GM18909 (cell line): ENCODE results near the gene STEAP3.
A peak's percentile ranks its signal among the peaks of the same experiment; 100 is the strongest.
"Not testable (repeated sequence)": the region's sequence is repeated elsewhere in the genome, so short reads cannot be mapped to it uniquely, and the experiment has no call there.

Experiments
- ATAC-seq: cut with Tn5 transposase; IDR thresholded peaks from one replicate; pipeline ENCODE4 v1.9.1; 2021; ENCODE audit warnings: mild to moderate bottlenecking; ENCODE audit not compliant: unreplicated experiment, poor library complexity

The STEAP3 gene

DNA sequence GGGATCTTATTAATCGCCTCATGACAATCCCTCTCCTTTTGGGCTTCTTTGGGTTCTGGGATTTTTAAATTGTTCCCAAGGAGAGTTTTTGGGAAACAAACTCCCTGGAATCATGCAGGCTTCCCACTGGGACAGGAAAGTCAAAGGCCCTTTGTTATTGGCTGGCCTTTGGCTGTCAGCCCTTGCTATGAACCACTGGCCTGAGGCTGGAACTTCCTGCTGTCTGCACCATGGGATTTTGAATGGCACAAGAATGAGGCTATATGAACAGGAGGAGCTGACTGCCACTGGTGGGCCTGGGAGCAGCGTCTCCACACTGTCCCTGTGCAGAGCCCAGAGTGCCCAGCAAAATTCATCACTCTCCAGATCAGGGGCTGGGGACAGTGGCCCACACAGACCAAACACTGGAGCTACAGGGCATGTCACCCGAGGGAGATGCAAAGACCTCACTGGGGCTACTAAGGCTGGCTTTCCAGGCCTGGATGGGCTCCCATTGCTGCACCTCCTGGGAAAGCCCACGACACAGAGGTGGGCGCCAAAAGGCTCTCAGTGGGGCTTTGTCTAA, 35.7 kb downstream of the STEAP3 start:
- ATAC-seq = no peak

DNA sequence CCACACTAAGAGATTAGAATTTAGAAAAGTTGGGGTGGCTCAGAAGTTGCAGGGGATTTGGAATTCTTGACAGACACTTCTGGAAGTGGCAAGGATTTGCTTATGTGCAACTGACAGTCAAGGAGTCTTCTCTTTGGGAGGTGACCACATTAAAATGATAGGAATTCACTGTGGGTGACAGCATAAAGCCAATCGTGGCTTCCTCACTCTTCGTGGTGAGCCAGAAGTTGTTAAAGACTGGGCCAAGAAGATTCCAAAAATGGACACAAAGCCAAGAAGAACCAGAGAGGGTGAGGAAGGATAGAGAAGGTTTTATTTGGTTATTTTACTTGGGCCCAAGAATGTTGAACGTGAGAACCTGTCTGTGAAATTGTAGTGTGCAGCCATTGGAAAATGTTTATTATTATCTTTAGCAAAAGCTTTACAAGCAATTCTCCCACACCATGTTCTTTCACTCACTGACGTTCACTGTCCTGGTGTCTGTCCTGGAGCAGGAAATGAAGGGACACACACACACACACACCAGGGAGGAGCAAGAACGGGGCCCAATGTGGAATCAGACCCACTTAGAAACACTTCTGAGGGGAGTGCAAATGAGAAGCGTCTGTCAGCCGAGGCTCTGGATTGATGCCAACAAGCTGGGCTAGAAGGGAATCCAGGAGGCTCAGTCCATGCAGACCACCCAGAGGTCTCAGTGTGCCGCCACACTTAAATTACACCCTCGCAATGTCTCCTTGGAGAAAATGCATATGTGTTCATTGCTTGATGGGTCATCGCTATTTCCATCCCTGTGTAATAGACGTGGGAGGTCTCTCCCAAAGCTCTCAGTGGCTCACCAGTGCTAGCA, 37.2 kb downstream of the STEAP3 start:
- ATAC-seq = no peak

DNA sequence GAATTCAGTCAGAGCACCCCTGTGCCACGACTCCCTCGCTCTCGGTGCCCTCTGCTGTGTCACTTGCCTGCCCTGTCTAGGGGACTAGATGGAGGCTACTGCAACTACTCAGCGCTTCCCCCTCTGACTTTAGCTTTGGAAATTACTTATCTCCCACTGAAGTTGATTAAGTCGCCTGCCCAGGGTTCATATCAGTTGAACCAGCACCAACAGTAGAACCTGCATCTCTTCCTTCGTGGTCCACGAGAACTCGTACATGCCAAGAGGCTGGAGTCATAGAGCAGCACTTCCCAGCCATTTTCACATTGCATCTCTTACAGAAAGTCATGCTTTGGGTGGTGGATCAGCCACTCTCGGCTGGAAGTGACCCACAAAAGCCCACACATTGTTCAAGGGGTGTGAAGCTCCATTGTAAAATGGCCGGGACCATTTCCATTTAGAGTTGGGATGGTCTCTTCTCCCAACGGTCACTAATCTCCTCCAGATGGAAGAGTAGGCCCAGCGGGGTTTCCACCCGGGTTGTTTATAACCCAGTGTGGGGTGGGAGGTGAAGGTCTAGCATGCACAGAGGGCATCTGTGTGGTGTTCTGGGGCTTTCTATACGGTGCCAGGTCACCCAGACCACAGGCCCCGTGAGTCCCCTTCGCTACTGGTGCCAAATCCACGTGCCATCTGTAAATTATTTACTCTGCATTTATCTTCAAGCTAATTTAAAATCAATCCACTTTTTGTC, 38.0 kb downstream of the STEAP3 start:
- ATAC-seq = no peak

DNA sequence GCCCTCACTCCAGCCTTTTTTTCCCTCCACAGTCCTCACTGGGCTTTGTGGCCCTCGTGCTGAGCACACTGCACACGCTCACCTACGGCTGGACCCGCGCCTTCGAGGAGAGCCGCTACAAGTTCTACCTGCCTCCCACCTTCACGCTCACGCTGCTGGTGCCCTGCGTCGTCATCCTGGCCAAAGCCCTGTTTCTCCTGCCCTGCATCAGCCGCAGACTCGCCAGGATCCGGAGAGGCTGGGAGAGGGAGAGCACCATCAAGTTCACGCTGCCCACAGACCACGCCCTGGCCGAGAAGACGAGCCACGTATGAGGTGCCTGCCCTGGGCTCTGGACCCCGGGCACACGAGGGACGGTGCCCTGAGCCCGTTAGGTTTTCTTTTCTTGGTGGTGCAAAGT, 39.4 kb downstream of the STEAP3 start:
- ATAC-seq = no peak

DNA sequence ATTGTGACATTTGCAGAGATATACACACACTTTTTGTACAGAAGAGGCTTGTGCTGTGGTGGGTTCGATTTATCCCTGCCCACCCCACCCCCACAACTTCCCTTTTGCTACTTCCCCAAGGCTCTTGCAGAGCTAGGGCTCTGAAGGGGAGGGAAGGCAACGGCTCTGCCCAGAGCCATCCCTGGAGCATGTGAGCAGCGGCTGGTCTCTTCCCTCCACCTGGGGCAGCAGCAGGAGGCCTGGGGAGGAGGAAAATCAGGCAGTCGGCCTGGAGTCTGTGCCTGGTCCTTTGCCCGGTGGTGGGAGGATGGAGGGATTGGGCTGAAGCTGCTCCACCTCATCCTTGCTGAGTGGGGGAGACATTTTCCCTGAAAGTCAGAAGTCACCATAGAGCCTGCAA, 40.0 kb downstream of the STEAP3 start:
- ATAC-seq = no peak

DNA sequence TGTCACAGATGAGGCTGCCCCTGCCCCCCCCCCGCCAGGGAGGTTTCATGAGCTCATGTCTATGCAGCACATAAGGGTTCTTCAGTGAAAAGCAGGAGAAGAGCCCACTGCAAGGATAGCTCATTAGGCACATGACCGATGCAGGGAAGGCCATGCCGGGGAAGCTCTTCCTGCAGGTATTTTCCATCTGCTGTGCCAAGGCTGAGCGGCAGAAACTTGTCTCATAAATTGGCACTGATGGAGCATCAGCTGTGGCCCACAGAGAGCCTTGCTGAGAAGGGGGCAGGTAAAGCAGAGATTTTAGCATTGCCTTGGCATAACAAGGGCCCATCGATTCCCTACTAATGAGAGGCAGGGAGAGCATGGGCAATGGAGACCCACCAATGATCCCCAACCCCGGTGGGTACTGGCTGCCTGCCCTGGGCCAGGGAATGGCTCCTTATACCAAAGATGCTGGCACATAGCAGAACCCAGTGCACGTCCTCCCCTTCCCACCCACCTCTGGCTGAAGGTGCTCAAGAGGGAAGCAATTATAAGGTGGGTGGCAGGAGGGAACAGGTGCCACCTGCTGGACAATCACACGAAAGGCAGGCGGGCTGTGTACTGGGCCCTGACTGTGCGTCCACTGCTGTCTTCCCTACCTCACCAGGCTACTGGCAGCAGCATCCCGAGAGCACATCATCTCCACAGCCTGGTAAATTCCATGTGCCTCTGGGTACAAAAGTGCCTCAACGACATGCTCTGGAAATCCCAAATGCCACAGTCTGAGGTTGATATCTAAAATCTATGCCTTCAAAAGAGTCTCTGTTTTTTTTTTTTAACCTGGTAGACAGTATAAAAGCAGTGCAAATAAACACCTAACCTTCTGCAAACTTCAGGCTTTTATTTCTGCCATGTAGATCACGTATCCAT, 41.4 kb downstream of the STEAP3 start:
- ATAC-seq = peak; percentile 96

DNA sequence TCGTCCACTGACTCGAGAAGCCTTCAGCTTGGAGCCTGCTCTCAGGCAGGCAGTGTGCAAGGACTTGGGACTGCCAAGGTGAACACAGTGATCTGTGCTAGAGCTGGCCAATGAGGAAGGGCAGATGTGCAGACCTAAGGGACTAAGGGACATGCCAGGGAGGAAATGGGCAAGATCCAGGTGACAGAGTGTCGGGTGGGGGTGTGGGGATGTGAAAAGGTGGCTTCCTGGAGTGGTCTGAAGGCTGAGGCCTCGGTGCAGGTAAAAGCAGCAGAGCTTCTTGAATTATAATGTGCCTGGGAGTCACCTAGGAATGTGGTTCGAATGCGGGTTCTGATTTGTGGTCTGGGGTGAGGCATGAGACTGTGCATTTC, 42.0 kb downstream of the STEAP3 start:
- no peak for ATAC-seq

DNA sequence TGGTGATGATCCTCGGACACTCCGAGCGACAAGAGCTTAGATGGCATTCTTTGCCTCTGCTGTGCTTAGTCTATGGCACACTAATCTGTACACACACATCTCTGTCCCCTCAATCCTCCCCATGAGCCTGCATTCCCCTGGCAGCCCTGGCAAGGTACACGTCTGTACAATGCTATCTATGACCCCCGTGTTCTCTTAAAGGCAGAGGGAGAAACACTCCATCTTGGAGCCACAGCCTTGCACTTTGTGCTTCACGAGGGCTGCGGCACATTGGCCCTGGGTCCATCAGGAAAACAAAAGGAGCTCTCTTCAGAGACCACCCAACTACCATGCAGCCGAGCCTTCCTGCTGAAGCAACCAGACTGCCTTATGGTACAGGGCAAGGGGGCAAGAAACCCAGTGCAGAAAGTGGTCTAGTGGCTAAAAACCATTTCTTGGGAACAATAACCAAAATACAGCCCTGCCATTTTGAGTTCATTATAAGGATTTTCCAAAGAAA, 42.5 kb downstream of the STEAP3 start:
- no peak for ATAC-seq

DNA sequence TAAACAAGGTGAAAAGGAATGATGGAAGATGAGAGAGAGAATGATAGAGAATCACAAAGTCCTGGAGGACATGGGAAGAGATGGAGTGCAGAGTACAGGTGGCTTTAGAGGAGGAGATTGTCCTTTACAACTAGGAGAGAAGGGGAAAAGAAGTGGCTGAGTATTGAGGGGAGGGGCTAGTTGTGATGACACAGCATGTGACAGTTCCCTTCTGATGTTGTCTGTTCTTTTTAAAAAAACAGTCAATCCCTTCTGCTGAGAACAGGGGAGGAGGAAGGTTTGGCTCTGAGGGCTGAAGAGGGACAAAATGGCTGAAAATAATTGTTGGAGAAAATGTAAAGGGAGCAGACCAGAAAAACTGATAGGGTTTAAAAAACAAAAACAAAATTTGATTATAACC, 44.0 kb downstream of the STEAP3 start:
- ATAC-seq = no peak

DNA sequence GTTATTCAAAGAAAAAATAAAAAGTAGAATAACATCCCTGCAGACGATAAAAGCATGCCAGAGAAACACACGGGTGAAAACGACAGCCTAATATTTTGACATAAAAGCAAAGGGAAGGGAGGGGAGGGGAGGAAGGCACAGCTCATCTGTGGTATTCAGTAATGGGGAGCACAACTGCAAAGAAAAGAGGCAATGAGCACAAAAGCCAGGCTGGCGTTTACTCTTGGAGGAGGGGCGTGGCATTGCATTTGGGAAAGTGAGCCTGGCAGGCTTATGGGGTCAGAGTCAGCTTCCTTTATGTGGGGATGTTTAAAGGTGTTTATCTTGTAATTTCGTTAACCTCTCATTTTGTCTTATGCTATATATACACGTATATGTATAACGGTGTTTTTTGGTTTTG, 53.2 kb downstream of the STEAP3 start:
- ATAC-seq = no peak

DNA sequence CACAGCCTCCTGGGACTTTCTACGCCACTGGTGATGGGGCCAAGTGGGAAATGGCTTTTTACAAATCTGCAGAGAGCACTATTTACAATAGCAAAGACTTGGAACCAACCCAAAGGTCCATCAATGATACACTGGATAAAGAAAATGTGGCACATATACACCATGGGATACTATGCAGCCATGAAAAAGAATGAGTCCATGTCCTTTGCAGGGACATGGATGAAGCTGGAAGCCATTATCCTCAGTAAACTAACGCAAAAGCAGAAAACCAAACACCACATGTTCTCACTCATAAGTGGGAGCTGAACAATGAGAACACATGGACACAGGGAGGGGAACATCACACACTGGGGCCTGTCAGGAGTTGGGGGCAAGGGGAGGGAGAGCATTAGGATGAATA, 54.8 kb downstream of the STEAP3 start:
- ATAC-seq = not testable (repeated sequence)

DNA sequence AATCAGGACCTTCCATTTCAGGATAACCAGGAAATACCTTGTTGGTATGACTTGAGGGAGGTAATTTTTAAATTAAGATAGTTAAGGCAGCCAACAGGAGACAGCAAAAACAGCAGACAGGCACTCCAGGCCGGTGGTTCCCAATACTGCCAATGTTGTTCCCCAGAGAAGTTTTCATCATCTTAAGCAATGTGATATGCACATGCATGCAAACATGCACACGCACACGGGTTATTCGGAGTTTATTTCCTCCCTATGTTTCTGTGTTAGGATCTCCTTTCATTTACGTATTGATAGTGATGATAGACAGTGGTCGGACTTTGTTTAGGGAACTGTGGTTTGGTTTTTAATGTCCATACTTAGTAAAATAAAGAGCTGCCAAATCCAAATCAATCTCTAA, 55.3 kb downstream of the STEAP3 start:
- ATAC-seq = no peak

DNA sequence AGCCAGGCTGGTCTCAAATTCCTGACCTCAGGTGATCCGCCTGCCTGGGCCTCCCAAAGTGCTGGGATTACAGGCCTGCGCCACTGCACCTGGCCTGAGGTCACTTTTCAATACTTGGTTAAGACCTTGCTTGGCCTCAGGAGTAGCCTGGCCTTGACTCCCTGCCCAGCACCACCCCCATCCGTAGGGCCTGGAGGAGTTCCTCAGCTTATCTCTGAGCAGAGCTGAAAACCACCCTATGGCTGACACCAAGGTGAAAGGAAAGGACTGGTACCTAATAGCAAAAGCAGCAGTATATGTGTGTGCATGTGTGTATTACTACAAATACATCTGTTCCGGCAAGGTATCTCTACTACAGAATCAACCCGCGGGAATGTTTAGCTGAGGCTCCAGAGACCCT, 56.0 kb downstream of the STEAP3 start:
- no peak for ATAC-seq

DNA sequence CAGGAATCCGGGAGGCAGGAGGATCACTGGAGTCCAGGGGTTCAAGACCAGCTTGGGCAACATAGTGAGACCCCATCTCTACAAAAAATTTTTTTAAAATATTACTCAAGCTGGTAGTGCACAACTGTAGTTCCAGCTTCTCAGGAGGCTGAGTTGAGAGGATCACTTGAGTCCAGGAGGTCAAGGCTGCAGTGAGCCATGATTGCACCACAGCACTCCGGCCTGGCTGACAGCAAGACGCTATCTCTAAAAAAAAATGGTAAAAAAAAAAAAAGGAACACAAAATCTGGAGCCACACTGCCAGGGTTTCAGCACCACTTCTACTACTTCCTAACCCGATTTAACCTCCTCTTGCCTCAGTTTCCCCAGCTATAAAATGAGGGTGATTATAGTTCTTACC, 57.0 kb downstream of the STEAP3 start:
- ATAC-seq = no peak

DNA sequence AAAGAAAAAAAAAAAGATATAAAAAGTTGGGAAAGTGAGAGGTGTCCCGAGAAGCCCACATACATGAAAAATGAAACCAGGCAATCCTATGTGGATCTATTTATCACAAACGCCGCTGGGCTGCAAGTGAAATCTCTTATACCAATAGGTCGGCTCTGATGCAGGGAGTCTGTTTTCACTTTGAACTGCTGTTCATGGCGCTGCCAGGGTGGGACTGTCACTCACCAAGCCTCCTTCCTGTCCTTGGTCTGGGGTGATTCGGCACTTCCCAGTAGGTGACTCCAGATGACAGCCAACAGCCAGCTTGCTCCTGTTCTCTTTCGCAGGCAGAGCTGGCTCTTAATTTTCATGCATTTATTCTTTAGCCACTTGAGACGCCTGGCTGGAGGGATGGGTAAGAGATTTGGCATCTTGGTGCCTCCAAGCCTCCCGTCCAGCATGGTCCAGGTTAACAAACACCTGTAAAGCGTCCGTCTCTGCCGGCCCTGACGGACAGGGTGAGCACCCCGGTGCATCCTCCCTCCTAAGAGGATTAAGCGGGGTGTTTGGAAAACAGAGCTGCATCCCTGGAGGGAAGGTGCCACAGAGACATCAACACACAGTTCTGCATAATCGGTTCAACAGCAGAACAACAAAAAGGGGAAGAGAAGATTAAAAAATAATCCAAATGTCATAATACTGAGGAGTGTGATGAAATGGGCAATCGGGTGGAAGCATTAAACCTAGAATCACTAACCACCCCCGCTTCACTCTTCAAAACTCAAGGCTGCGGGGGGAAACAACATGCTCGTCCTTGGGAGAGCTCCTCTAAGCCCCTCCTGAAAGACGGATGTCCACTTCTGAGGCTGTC, 58.7 kb downstream of the STEAP3 start:
- no peak for ATAC-seq

DNA sequence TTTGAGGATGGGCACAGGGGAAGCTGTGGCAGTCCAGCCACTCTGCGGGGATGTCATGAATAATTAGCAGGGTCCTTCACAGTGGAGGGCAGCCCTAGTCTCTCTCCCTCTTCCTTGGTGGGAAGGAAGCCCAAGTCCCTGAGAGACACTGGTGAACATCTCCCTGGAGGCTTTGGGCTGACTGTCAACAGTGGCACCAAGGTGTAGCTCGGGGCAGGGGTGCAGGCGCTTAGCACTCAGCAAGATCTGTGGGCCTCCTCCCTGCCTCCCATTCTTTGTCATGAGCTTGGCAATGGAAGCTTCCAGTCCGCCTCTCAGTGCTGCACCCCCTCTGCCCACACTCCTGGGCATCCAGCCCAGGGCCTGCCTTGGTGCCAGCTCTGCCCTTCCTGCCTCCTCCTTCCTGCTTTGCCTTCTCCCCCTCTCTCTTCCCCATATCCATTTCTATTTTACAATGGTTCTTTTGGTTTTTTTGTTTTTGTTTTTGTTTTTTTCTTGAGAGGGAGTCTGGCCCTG, 59.4 kb downstream of the STEAP3 start:
- no peak for ATAC-seq

DNA sequence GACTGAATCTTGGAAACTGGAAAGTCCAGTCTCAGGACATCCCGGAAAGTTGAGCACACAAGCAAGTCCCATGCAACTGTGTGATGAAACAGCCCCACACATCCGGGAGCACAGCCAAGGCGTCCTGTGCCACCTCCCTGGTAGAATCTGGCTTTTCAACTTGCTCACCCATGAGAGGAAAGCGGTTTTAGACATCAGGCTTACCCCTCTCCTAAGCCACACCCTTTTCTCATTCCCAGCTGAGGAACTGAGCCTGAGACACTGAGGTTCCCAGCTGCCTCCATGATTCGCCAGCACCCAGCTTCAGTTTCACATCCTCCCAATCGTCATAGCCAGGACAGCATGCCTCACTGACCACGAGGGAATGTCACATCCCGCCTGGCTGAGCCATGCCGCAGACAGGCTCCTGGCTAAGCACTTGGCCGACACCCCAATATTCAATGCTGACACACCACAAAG, 60.3 kb downstream of the STEAP3 start:
- ATAC-seq = no peak

DNA sequence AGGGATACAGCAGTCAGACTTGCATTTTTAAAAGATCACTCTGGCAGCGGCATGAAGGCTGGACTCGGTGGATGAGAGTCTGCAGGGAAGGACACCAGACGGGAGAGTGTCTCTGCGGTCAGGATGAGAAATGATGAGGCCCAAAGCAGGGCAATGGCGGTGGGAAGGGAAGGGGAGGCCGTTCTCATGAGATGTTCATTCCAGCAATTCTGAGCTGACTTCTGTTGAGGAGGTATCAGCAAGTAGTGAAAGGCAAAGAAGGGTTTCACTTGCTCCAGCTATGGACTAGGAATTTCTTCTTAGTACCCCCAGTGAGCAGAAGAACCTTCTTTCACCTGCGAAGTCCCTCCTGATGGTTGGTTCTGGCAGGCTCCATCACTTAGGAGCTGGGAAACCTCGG, 63.0 kb downstream of the STEAP3 start:
- no peak for ATAC-seq

DNA sequence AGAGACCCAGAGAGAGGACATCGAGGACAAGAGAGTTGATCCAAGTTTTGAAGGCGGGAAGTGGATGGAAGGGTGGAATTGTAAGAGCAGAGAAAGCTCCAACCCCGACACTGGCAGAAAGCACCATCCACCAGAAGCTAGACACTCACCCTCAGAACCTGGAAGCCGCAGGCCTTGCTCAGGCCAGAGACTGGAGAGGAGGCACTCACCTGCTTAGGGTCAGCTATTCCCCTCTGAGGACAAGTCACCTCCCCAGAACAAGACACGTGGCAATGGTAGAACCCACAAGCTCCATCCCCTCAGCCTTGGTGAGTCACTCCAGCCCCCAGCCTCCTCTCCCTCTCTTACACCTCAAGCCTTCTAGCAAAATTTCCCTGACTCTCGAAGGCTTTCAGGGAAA, 64.9 kb downstream of the STEAP3 start:
- ATAC-seq = no peak
